IPS-11a (cell line): ENCODE results near the gene SHF.

Experiments used
- H3K4me3 ChIP-seq: one replicate; pipeline ENCODE4 v1.5.1; 2013; ENCODE audit warnings: low read depth, low read length, control low read depth

Gene SHF

DNA sequence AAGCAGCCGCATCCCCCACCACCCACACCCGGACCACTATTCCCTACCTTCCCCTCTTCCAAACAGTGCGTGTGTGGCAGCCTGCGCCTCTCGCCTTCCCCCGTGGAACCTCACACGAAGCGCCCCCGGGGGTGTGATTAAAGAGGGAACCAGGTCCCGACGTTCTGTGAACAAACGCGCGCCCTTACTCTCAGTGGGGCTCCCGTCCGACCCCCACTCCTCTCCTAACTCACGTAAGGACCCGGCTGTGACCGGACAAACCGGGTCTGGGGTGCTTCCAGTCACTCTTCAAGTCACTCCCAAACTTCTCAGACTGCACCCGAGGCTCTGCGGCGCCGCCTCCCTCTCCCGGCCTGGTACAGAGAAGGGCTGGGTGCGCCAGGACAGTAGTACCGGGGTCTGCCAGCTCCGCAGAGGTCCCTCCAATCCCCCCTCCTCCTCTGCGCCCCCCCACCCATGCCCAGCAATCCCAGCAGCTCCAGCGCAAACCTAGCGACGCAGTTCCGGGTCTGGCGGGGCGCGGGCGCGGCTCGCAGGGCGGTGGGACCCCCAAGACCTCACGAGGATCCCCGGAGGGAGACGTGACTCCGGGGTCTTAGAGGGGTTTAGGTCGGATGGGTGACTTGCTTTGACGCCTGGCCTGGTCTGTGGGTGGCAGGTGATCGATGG is 58.7 kb downstream of the SHF start:
- peak overlapping the region; percentile 44 for H3K4me3 ChIP-seq

DNA sequence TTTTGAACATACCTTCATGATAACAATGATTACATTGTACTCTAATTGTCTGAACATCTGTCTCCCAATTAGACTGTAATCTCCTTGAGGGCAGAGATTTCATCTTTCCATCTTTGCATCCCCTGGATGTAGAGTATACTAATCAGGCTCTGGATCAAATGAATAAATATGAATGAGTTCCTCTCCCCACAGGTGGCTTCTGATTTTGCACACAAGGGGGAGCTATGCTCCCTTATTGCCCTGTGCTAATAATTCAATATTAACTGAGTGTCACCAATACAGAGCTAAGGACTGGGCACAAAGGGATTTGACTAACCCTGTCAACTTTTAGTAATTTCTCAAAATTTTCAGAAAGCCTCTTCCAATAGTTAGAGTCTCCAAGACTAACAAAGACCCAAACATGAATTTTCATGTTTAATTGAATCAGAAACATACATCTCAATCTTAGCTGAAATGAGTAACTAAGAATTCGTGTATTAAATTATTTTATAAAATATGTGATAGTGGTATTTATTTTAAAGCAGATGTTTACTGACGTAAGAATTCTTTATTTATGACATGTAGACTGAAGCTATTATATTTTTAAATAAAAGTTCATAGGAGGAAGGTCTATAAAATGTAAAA is 61.1 kb downstream of the SHF start:
- H3K4me3 ChIP-seq: no peak overlapping the region

DNA sequence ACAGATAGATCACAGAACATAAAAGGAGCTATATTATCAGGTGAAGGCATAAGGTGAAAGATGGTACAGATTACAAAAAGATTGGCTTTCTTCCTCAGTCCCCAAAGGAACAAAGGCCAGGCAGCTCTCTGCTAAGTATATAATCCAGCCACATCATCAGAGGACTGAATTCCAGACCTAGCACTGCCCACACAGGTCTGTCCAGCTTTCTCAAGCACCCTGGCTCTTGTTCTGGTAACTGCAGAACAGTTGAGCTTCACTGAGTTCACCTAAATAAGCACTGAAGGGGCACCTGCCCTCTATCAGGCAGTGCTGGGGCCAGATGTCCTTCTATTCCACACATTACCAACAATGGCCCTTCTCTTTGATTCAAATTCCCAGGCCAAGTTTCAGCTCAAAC is 64.4 kb downstream of the SHF start:
- H3K4me3 ChIP-seq: no peak overlapping the region

DNA sequence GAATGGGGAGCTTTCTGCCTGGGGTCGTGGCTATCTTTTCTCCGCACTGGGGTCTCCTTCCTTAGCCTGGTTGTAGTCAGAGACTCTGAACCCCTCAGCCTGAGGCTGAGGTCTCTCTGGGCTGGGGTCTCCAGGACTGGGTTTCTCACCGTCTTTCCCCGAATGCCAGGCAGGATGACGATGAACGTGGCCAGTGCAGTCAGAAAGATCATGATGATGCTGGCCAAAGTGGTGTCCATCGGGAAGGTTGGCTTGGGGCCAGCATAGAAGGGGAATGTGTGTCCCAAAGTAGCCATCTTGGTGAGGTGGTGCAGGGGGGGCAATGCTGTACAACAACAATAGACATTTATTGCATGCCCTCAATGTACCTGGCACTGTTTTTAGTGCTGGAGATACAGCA is 65.0 kb downstream of the SHF start:
- H3K4me3 ChIP-seq: no peak overlapping the region

DNA sequence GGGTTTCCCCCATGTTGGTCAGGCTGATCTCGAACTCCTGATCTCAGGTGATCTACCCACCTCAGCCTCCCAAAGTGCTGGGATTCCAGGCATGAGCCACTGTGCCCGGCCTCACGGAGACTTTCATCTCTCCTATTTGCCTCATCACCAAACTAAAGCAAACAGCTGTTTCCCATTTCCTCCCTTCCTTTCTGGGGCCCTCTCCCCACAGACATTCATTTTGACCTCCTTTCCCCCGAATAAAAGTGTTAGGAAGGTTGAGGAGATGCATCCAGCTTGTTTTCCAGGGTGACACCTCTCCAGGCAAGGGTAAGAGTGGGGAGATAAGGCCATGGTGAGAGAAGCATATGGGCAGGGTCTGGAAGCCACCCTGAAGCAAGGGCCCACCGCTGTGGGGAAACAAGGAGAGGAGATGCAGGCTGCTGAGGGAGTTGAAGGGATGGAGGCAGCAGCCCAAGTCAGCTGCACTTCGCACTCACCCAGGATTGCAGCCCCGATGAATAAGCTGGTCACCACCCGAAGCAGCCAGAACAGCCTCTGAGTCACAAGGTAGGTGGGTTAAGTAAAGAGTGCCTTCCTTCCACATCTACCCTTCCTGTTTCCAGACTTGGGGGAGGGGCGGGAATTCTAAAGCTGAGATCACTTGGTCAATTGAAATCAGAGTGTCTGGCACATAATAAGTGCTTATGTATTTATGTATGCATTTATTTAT is 65.9 kb downstream of the SHF start:
- H3K4me3 ChIP-seq: no peak overlapping the region

DNA sequence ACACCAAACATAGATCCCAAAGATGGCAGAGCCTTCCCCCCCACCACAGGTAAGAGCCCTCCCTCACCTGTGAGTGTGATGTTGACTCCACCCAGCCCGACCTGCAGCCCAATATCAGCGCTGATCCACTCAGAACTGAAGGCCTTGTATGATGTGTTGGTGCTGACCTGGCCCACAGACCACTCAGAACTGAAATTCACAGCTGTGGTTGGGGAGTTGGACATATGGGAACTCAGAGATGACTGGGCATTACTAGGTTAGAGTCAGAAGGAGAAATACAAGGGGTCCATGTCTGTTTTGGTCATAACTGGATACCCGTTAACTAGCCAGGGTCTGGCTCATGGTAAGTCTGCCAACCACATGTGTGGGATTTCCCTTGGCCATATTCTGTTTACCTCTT is 66.7 kb downstream of the SHF start:
- no peak overlapping the region for H3K4me3 ChIP-seq

DNA sequence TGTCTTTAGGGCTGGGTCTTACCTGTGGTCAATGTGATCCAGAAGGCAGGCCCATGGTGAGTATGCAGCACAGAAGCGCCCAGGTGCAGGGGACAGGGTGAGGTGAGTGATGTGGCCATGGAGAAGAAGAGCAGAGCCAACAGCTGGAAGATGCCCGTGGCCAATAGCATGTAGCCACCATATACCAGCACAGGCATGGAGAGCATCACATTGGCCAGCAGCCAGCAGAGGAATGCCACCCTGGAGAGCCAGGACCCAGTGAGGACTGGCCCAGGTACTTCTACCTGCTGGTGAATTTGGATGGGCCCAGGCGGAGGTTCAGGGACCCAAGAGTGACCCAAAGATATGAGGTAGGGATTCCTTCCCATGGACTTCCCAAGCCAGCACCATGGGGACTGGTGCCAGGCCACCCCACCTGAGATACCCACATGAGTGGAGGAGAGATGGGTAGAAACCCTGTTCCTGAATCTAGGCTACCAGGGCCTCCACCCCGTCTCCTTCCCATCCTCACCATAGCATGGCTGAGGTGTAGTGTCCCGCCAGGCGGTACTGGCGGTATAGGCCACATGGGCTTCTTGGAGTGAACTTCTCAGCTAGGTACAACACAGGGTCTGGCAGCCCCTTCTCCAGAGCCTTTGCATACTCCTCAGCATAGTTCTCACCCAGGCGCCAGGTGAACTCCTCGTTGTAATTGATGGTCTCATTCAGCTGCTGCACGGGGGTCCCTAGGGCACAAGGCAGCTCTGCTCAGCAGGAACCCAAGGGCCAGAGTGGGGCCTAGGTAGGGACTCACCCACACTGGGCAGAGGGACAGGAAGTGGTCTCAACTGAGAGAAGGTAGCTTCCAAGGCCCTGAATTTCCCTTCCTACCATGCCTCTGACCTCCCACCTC is 67.4 kb downstream of the SHF start:
- no peak overlapping the region for H3K4me3 ChIP-seq

DNA sequence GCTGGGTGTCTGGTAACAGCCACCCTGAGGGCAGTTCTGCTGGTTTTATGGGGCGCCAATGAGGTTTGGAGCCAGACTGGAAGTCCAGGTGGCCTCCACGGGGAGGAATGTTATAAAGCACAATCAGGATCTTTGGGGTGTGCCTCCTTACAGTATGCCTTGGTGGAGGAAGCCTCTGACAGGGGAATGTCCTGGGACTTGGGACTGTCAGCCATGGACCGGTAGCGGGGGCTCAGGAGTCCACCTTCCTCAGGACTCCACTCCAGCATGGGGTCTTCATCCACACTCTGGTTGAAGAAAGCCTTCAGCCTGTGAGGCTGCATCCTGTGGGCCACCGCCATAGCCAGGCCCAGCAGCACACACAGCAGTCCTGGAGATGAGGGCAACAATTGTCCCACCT is 68.8 kb downstream of the SHF start:
- no peak overlapping the region for H3K4me3 ChIP-seq

DNA sequence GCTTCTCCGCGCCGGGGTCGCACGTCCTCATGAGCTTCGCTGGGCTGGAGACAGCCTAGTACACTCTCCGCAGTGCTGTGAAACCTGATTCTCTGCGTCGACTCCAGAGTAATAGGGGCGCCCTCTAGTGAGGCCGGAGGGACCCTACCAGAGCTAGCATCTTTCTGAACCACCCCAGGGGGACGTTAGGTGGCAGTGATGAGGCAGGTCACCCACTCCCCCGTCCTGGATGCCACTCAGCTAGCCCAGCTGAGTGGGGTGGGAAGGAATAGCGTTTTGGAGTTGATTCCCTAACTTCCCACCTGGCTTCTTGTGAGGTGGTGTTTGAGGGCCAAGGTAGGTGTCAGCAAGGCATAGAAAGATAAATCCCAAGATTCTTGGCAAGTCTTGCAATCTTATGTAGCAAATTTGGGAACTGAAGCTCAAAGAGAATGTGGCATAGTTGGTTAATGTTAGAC is 69.6 kb downstream of the SHF start:
- no peak overlapping the region for H3K4me3 ChIP-seq

DNA sequence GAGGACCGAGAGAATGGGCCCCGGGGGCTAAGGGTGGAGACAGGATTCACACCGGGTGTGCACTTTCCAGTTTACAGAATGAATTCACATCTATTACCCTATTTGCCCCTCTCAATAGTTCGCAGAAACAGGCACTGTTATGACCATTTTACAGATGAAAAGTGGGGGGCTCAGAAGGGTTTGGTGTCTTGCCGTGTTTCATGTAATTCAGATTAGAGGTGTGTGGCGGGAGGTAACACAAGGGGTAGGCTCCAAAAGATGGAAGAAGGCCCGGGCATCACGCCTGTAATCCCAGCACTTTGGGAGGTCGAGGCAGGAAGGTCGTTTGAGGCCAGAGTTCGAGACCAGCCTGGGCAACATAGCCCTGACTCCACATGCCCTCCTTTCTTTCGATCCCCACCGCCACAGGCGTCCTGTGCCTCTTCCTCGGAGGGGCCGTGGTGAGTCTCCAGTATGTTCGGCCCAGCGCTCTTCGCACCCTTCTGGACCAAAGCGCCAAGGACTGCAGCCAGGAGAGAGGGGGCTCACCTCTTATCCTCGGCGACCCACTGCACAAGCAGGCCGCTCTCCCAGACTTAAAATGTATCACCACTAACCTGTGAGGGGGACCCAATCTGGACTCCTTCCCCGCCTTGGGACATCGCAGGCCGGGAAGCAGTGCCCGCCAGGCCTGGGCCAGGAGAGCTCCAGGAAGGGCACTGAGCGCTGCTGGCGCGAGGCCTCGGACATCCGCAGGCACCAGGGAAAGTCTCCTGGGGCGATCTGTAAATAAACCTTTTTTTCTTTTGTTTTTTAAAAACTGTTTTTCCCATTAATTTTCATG is 70.2 kb downstream of the SHF start:
- no peak overlapping the region for H3K4me3 ChIP-seq
